HG03460 (cell line): ENCODE data around the gene IL5.
A peak's percentile ranks its signal among the peaks of the same experiment; 100 is the strongest.

Experiments
- ATAC-seq: cut with Tn5 transposase; IDR thresholded peaks from one replicate; pipeline ENCODE4 v1.9.1; 2021; ENCODE audit not compliant: unreplicated experiment

IL5 gene

GRCh38 chr5:132499440-132500243 is 43.7 kb downstream of the IL5 start:
- no peak for ATAC-seq

- ATAC-seq = no peak
These were observed 44.5 kb downstream of the IL5 start for GRCh38 chr5:132498686-132499271.

GRCh38 chr5:132498152-132498551 is 45.2 kb downstream of the IL5 start:
- ATAC-seq = no peak

GRCh38 chr5:132497488-132497997 is 45.8 kb downstream of the IL5 start:
- ATAC-seq = no peak

- peak; percentile 39 for ATAC-seq
These were observed 46.5 kb downstream of the IL5 start for GRCh38 chr5:132496631-132497487.

GRCh38 chr5:132496191-132496630 is 47.1 kb downstream of the IL5 start:
- ATAC-seq = peak; percentile 48

GRCh38 chr5:132495667-132496190 is 47.6 kb downstream of the IL5 start:
- peak; percentile 40 for ATAC-seq

GRCh38 chr5:132493821-132494220 is 49.5 kb downstream of the IL5 start:
- ATAC-seq = no peak

- ATAC-seq = no peak
These were observed 50.1 kb downstream of the IL5 start for GRCh38 chr5:132493241-132493640.

GRCh38 chr5:132492386-132493125 is 50.8 kb downstream of the IL5 start:
- no peak for ATAC-seq
